Measurements from ENCODE around the gene SLC8A2.

Gene SLC8A2

GRCh38 chr19:47492571-47493377 is 21.1 kb upstream of the SLC8A2 start:
- TF ChIP-seq, protein P1, sequence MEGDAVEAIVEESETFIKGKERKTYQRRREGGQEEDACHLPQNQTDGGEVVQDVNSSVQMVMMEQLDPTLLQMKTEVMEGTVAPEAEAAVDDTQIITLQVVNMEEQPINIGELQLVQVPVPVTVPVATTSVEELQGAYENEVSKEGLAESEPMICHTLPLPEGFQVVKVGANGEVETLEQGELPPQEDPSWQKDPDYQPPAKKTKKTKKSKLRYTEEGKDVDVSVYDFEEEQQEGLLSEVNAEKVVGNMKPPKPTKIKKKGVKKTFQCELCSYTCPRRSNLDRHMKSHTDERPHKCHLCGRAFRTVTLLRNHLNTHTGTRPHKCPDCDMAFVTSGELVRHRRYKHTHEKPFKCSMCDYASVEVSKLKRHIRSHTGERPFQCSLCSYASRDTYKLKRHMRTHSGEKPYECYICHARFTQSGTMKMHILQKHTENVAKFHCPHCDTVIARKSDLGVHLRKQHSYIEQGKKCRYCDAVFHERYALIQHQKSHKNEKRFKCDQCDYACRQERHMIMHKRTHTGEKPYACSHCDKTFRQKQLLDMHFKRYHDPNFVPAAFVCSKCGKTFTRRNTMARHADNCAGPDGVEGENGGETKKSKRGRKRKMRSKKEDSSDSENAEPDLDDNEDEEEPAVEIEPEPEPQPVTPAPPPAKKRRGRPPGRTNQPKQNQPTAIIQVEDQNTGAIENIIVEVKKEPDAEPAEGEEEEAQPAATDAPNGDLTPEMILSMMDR (IDR thresholded peaks at IDR 0.05; ENCODE audit: control insufficient read depth, extremely low read depth, insufficient read depth) = no peak
- no peak for DNase-seq (ENCODE audit: low read depth)
- H3K4me3 ChIP-seq (ENCODE audit: low read depth, low read length) = no peak overlapping the region

DNA sequence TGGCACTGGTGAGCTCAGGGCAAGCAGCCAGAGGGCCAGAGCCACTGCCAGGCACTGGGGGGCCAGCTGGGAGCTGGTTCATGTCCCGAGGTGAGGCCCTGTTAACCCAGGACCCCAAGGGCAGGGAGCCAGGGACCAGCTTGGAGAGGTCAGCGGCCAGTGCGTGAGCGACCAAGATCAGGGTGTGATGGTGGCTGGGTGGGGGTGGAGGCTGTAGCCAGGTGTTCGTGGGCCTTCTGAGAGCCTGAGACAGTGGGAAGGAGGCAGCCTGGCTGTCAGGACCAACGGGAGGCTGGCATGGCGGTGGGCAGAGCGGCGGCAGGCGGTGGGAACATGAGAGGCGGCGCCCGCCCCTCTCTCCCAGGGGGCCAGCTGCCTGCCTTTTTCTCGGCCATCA is 20.4 kb upstream of the SLC8A2 start:
- DNase-seq (ENCODE audit: low read depth) = no peak
- H3K4me3 ChIP-seq (ENCODE audit: low read depth, low read length) = no peak overlapping the region
- TF ChIP-seq, protein P1 (IDR thresholded peaks at IDR 0.05; ENCODE audit: control insufficient read depth, extremely low read depth, insufficient read depth) = no peak

GRCh38 chr19:47491358-47492136 is 19.9 kb upstream of the SLC8A2 start:
- DNase-seq (ENCODE audit: low read depth) = no peak
- H3K4me3 ChIP-seq (ENCODE audit: low read depth, low read length) = no peak overlapping the region
- TF ChIP-seq, protein P1 (IDR thresholded peaks at IDR 0.05; ENCODE audit: control insufficient read depth, extremely low read depth, insufficient read depth) = no peak

GRCh38 chr19:47490847-47491246 is 19.2 kb upstream of the SLC8A2 start:
- DNase-seq (ENCODE audit: low read depth) = no peak
- TF ChIP-seq, protein P1 (IDR thresholded peaks at IDR 0.05; ENCODE audit: control insufficient read depth, extremely low read depth, insufficient read depth) = no peak
- H3K4me3 ChIP-seq (ENCODE audit: low read depth, low read length) = no peak overlapping the region

GRCh38 chr19:47490031-47490430 is 18.3 kb upstream of the SLC8A2 start:
- no peak overlapping the region for H3K4me3 ChIP-seq (ENCODE audit: low read depth, low read length)
- TF ChIP-seq, protein P1 (IDR thresholded peaks at IDR 0.05; ENCODE audit: control insufficient read depth, extremely low read depth, insufficient read depth) = no peak
- DNase-seq (ENCODE audit: low read depth) = no peak

DNA sequence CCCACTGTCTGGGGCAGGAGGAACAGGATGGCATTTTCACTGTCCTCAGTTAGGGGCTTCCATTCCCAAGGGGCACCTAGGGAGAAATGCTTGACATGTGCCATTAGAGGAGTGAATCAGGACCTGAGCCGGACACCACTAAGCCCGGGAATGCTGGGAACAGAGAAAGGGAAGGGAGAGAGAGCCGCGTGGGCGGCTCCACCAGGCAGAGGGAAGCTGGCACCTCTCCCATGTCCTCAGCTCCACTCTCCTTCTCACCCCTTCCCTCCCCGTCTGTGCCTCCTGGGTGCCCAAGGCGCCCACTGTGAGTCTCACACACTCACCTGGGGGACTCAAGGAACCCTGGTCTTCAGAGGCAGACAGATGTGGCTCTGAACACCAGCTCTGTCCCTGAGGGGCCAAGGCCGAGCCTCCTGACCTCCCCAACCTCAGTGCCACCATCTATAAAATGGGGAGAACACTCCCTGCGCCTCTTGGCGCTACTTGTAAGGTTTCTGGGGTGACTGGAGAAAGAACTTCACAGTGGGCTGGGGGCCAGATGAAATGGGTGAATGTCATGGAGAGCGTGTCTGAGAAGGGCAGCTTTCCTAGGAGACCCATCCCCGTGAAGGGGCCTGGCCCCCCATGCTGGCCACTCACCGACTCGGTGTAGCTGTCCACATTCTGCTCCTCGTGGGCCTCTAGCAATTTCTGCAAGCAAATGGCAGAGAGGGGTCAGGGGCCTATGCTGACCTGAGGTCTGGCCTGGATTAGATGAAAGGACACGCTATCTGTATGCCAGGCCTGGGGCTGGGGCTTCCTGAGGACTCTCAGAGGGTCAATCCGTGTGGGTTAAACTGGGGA is 17.6 kb upstream of the SLC8A2 start:
- TF ChIP-seq, protein P1 (IDR thresholded peaks at IDR 0.05; ENCODE audit: control insufficient read depth, extremely low read depth, insufficient read depth) = no peak
- no peak overlapping the region for H3K4me3 ChIP-seq (ENCODE audit: low read depth, low read length)
- no peak for DNase-seq (ENCODE audit: low read depth)
